ENCODE data around the gene RERE. TPM values are rescaled to one million over a fixed set of nuclear protein-coding genes. Genes with fewer than 3 reads are reported as not detected.

Gene RERE
- total RNA-seq, 1 experiment from 2014 or later, result 161 TPM

GRCh38 chr1:8437347-8437746 lies 380.1 kb downstream of the RERE start:
- Mint-ChIP-seq H3K9me3 (peaks cover under 1% of the 10 kb centered on the region; the same call in 1 of the 2 replicates), H3K27ac (peak overlapping the region; percentile 29), H3K36me3 (peaks cover under 1% of the 10 kb centered on the region; the same call in 1 of the 2 replicates), H3K4me3 (0 out of 2 replicates have a peak overlapping the region, but pooled peaks have one; percentile 0), H3K4me1 (peaks cover 57% of the 10 kb centered on the region), H3K27me3 (ENCODE audit: low read depth) (no peaks in the 10 kb centered on the region)
- ATAC-seq (peak; percentile 45), DNase-seq (ENCODE audit: low spot score) (no peak)
- ChIA-PET CTCF (interaction anchor here (0.6 to 1.0 kb wide), 2 partner anchors 28 to 62 kb away, joined by 3 to 4 read pairs; no protein-coding TSS in a partner anchor), POLR2A (no interaction called here)
- TF ChIP-seq CREB1 (CRISPR knock-in tag; IDR thresholded peaks at IDR 0.05), result no peak
- TF ChIP-seq OVOL2 (CRISPR knock-in tag; IDR thresholded peaks at IDR 0.05; ENCODE audit: borderline replicate concordance), result no peak
- TF ChIP-seq ELF4 (CRISPR knock-in tag; IDR thresholded peaks at IDR 0.05; ENCODE audit: low read depth), result no peak
- TF ChIP-seq MXD4 (CRISPR knock-in tag; IDR thresholded peaks at IDR 0.05; ENCODE audit: borderline replicate concordance), result no peak
- no peak for TF ChIP-seq SP1 (CRISPR knock-in tag; conservative IDR thresholded peaks at IDR 0.05)
- TF ChIP-seq USF2 (CRISPR knock-in tag; IDR thresholded peaks at IDR 0.05), result no peak
- no peak for TF ChIP-seq TCF7 (CRISPR knock-in tag; IDR thresholded peaks at IDR 0.05; ENCODE audit: low read depth)
- TF ChIP-seq MYBL2 (CRISPR knock-in tag; IDR thresholded peaks at IDR 0.05), result no peak
- no peak for TF ChIP-seq MAX (CRISPR knock-in tag; IDR thresholded peaks at IDR 0.05)
- no peak for TF ChIP-seq ZNF425 (CRISPR knock-in tag; conservative IDR thresholded peaks at IDR 0.05)
- TF ChIP-seq CTCF (IDR thresholded peaks at IDR 0.05), result no peak

- Mint-ChIP-seq H3K4me1 (peaks cover 63% of the 10 kb centered on the region), H3K27me3 (ENCODE audit: low read depth) (no peaks in the 10 kb centered on the region), H3K9me3 (no peaks in the 10 kb centered on the region), H3K4me3 (no peak overlapping the region), H3K27ac (no peak overlapping the region), H3K36me3 (no peaks in the 10 kb centered on the region)
- POLR2A ChIA-PET, result interaction anchor here (0.5 kb wide), 1 partner anchor 35 kb away, joined by 3 read pairs; no protein-coding TSS in a partner anchor
- CTCF ChIA-PET, result interaction anchor here (1.2 kb wide), 1 partner anchor 11 kb away, joined by 3 read pairs; no protein-coding TSS in a partner anchor
- ATAC-seq, result no peak
- no peak for DNase-seq (ENCODE audit: low spot score)
- TF ChIP-seq ZNF671 (CRISPR knock-in tag; IDR thresholded peaks at IDR 0.05) (no peak), TP53 (CRISPR knock-in tag; IDR thresholded peaks at IDR 0.05) (no peak), ZNF138 (CRISPR knock-in tag; conservative IDR thresholded peaks at IDR 0.05) (no peak), TEAD1 (CRISPR knock-in tag; IDR thresholded peaks at IDR 0.05) (no peak), HMGXB4 (CRISPR knock-in tag; IDR thresholded peaks at IDR 0.05) (no peak), PREB (CRISPR knock-in tag; IDR thresholded peaks at IDR 0.05; ENCODE audit: borderline replicate concordance) (no peak), GTF2I (CRISPR knock-in tag; conservative IDR thresholded peaks at IDR 0.05) (no peak), ATF1 (CRISPR knock-in tag; IDR thresholded peaks at IDR 0.05) (no peak), GABPB1 (CRISPR knock-in tag; IDR thresholded peaks at IDR 0.05) (no peak), ZNF121 (CRISPR knock-in tag; IDR thresholded peaks at IDR 0.05) (no peak), STAT6 (CRISPR knock-in tag; conservative IDR thresholded peaks at IDR 0.05; ENCODE audit: low read depth) (no peak), ERG (CRISPR knock-in tag; IDR thresholded peaks at IDR 0.05) (no peak)
Measured at GRCh38 chr1:8435569-8436071, 381.8 kb downstream of the RERE start.

All from WTC11 (cell line).